D721Med (cell line): ENCODE measurements around the gene DPH7.

Source experiments
- DNase-seq: peaks from one replicate; pipeline ENCODE4 v3.0.0; 2011; ENCODE audit warnings: low spot score; ENCODE audit not compliant: insufficient read length
- FAIRE-seq: peaks from 2 replicates; lab custom pipeline; 2011; peaks lifted over from hg19 to GRCh38; lab: Jason Lieb, UNC
- TF ChIP-seq, protein P1 (sequence below): IDR thresholded peaks from 2 replicates; pipeline ENCODE4 v1.5.1; 2012; ENCODE audit warnings: mild to moderate bottlenecking, control low read depth; ENCODE audit not compliant: insufficient read depth; ENCODE audit errors: missing control alignments

Gene DPH7

DNA sequence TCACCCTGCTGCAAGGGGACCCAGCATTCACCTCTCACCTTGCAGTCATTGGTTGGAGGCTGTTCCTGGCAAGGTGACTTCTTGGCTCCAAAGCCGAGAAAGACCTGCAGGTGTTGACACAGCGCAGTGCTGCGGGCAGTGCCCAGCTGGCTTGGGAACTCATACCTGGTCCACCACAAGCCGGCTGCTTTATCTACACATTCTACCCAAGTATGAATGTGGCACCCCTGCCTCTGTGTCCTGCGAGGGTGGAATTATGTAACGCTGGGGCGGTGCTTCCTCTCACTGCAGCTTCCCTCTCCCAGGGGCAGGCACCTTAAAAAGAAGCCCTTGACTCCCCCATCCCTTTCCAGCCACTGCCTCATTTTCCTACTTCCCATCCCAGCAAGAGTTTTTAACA lies 14.0 kb upstream of the DPH7 start:
- FAIRE-seq, result no peak
- no peak for DNase-seq
- TF ChIP-seq, protein P1, sequence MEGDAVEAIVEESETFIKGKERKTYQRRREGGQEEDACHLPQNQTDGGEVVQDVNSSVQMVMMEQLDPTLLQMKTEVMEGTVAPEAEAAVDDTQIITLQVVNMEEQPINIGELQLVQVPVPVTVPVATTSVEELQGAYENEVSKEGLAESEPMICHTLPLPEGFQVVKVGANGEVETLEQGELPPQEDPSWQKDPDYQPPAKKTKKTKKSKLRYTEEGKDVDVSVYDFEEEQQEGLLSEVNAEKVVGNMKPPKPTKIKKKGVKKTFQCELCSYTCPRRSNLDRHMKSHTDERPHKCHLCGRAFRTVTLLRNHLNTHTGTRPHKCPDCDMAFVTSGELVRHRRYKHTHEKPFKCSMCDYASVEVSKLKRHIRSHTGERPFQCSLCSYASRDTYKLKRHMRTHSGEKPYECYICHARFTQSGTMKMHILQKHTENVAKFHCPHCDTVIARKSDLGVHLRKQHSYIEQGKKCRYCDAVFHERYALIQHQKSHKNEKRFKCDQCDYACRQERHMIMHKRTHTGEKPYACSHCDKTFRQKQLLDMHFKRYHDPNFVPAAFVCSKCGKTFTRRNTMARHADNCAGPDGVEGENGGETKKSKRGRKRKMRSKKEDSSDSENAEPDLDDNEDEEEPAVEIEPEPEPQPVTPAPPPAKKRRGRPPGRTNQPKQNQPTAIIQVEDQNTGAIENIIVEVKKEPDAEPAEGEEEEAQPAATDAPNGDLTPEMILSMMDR, result no peak

DNA sequence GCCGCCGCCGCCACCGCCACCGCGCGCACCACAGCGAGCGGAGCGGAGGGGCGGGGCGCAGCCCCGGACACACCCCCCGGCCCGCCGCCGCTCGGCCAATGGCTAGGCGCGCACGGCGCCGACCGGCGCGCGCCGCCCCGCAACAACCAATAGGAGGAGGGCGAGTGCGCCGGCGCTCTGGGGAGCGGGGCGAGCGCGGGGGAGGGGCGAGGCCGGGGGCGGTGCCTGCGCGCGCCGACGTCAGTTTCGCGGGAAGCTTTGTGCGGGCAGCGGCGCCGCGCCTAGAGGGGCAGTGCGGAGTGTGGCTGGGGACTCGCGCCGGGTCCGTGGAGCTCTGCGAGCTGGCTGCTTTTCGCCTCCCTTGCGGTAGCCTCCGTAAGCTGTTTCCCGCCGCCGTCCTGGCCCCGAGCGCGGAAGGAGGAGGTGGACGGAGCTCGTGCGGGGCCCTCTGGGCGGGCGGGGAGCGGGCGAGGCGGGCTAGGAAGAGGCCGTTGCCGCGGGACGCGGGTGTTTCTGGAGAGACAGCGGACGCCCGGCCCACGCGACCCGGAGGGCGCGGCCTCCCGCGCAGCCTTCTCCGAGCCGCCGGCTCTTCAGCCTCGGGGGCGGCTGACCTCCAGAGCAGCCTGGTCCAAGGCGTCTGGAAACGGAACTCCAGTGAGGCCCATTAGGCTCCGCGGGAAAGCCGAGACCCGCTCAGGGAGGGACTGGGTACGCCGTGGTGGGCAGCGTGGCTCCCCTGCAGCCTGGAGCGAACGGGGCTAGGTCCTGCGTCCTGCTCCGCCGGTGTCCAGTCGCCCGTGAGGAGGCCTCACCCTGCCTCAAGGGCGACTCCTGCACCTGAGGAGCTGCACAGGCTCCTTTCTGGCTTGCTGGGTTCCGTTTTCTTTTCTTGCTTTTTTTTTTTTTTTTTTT lies 12.0 kb upstream of the DPH7 start, which contains the start of gene ZMYND19:
Gene ZMYND19 (minus strand): TSS at position 44 of the 915 bp plus-strand sequence. CDS start 249 bp downstream, outside the sequence.
- TF ChIP-seq, protein P1, result no peak
- FAIRE-seq, result no peak
- peak; percentile 98 for DNase-seq

DNA sequence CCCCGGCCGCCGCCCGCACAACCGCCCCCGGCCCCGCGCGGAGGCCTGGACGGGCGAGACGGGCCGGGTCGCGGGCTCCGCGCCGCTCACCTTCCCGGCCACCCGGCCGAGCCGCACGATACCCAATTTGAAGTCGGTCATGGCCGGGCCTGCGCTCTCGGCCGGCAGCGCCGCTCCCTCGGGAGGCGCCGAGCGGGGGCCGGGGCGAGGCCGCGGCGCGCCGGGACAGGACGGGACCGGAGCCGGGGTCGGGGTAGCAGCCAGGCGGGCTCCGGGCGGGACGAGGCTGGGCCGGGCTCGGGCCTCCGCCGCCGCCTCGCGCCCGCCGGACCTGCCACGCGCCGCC lies 11.4 kb upstream of the DPH7 start:
- TF ChIP-seq, protein P1, result no peak
- DNase-seq, result no peak
- FAIRE-seq, result no peak

DNA sequence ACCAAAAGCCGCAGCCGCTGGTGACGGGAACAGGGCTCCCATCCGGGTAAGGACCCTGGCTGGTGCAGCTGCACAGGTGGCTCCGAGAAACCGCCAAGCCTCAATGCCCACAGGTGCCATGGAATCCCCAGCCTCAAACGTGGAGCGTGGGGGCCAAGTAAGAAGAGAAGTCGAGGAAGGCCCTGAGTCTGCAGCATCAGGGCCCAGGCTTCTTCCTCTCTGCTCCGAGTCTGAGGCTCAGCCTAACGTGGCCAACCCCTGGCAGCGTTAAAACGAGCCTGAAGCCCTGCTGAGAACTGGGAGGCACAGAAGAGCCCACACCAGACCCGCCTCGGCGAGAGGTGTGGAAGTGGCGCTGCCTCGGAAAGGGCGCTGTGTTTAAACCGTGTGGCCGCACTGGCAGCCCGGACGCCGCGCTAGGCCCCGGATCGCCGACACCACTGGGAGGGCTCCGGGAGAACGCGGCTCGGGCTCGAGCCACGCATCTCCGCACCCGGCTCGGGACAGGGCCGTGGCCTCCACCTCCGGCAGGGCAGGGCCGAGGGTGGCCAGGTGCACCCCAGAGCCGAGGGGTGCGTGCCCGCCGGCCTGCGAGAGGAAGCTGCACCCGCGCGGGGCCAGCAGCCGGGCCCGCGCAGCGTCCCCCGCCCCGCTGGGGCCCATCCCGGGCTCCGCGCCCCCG lies 10.9 kb upstream of the DPH7 start:
- FAIRE-seq, result no peak
- TF ChIP-seq, protein P1, result no peak
- no peak for DNase-seq

DNA sequence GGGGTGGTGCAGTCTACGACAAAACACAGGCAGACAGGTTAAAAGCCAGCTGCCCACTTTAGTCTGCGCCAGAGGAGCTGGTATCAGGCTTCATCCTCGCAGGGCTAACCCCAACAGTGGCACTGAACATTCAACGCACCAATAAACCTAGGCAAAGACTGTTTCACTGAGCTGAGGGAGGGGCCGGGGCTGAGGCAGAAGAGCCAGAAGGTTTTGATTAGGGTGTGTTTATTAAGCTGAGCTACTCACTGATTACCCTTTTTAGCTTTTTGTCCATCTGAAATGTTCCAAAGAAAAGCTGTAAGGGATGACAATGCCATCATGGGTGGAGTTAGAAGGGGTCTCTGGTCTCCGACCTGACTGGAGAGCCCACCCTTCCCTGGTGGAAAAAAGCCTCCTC lies 10.2 kb upstream of the DPH7 start:
- TF ChIP-seq, protein P1, result no peak
- FAIRE-seq (no peak), DNase-seq (no peak)

DNA sequence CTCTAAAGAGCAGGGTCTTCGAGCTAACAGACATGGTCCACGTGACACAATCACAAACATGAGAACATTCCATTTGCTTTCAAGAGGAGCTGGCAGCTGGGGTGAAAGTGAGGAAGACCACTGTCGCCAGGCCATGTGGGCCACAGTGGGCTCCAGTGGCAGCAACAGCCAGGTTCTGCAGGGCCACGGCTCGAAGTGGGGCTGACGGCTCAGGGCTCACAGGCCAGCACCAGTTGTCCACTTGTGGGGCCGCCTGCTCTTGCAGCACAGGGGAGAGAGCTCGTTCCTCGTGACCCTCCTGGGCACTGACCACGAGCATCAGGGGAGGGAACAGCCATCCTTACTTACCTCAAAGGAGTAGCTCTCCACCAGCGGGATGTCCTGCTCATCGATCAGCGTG lies 9.6 kb upstream of the DPH7 start:
- no peak for FAIRE-seq
- TF ChIP-seq, protein P1, result no peak

More for the DNA sequence above, 9.6 kb upstream of the DPH7 start:
- DNase-seq, result no peak
